HG02970 (cell line): ENCODE measurements around the gene MELK.

ENCODE experiments used
- ATAC-seq: cut with Tn5 transposase; IDR thresholded peaks from one replicate; pipeline ENCODE4 v1.9.1; 2021; ENCODE audit warnings: mild to moderate bottlenecking, moderate library complexity, moderate number of reproducible peaks; ENCODE audit not compliant: unreplicated experiment, low FRiP score

Gene MELK

GRCh38 chr9:36664806-36665205, 92.1 kb downstream of the MELK start:
- ATAC-seq, result no peak

GRCh38 chr9:36665387-36665786, 92.7 kb downstream of the MELK start:
- ATAC-seq, result no peak

- ATAC-seq, result no peak
Observed at GRCh38 chr9:36665921-36666431, 93.3 kb downstream of the MELK start.

GRCh38 chr9:36671561-36671960, 98.9 kb downstream of the MELK start:
- no peak for ATAC-seq

- ATAC-seq, result no peak
Observed at GRCh38 chr9:36676091-36676490, 103.4 kb downstream of the MELK start.

- no peak for ATAC-seq
Observed at GRCh38 chr9:36676778-36677485, 104.2 kb downstream of the MELK start.

GRCh38 chr9:36677611-36678010, 104.9 kb downstream of the MELK start:
- no peak for ATAC-seq

GRCh38 chr9:36679710-36680109, 107.0 kb downstream of the MELK start:
- no peak for ATAC-seq

- no peak for ATAC-seq
Observed at GRCh38 chr9:36686471-36686870, 113.8 kb downstream of the MELK start.

GRCh38 chr9:36690412-36691168, 117.9 kb downstream of the MELK start:
- ATAC-seq, result no peak

- ATAC-seq, result no peak
Observed at GRCh38 chr9:36691671-36692070, 119.0 kb downstream of the MELK start.

GRCh38 chr9:36698984-36699383, 126.3 kb downstream of the MELK start:
- no peak for ATAC-seq

- no peak for ATAC-seq
Observed at GRCh38 chr9:36704148-36704547, 131.5 kb downstream of the MELK start.

GRCh38 chr9:36713515-36714490, 141.1 kb downstream of the MELK start:
- no peak for ATAC-seq

GRCh38 chr9:36716496-36716895, 143.8 kb downstream of the MELK start:
- no peak for ATAC-seq

GRCh38 chr9:36717276-36717675, 144.6 kb downstream of the MELK start:
- no peak for ATAC-seq

- ATAC-seq, result no peak
Observed at GRCh38 chr9:36718612-36719011, 145.9 kb downstream of the MELK start.

GRCh38 chr9:36720043-36720442, 147.3 kb downstream of the MELK start:
- ATAC-seq, result no peak

- no peak for ATAC-seq
Observed at GRCh38 chr9:36721846-36722588, 149.3 kb downstream of the MELK start.

GRCh38 chr9:36725777-36726356, 153.2 kb downstream of the MELK start:
- ATAC-seq, result no peak
